ENCODE data around the gene SDK1.

Gene SDK1

GRCh38 chr7:3880228-3880987 is 579.4 kb downstream of the SDK1 start:
- DNase-seq (ENCODE audit: low read depth): no peak

GRCh38 chr7:3882782-3883181 is 581.7 kb downstream of the SDK1 start:
- no peak for DNase-seq (ENCODE audit: low read depth)

- DNase-seq (ENCODE audit: low read depth): no peak
Measured at GRCh38 chr7:3884543-3884942, 583.5 kb downstream of the SDK1 start.

GRCh38 chr7:3887096-3887690 is 586.1 kb downstream of the SDK1 start:
- no peak for DNase-seq (ENCODE audit: low read depth)

- no peak for DNase-seq (ENCODE audit: low read depth)
Measured at GRCh38 chr7:3888096-3888495, 587.0 kb downstream of the SDK1 start.

- DNase-seq (ENCODE audit: low read depth): no peak
Measured at GRCh38 chr7:3892157-3892556, 591.1 kb downstream of the SDK1 start.

- DNase-seq (ENCODE audit: low read depth): no peak
Measured at GRCh38 chr7:3892686-3893085, 591.6 kb downstream of the SDK1 start.

- DNase-seq (ENCODE audit: low read depth): no peak
Measured at GRCh38 chr7:3893151-3893788, 592.2 kb downstream of the SDK1 start.

- no peak for DNase-seq (ENCODE audit: low read depth)
Measured at GRCh38 chr7:3893789-3894153, 592.7 kb downstream of the SDK1 start.

GRCh38 chr7:3895341-3896116 is 594.5 kb downstream of the SDK1 start:
- DNase-seq (ENCODE audit: low read depth): no peak

GRCh38 chr7:3896169-3896765 is 595.2 kb downstream of the SDK1 start:
- no peak for DNase-seq (ENCODE audit: low read depth)

GRCh38 chr7:3897430-3898372 is 596.6 kb downstream of the SDK1 start:
- no peak for DNase-seq (ENCODE audit: low read depth)

GRCh38 chr7:3899559-3899991 is 598.5 kb downstream of the SDK1 start:
- no peak for DNase-seq (ENCODE audit: low read depth)

GRCh38 chr7:3908153-3908552 is 607.1 kb downstream of the SDK1 start:
- DNase-seq (ENCODE audit: low read depth): no peak

GRCh38 chr7:3909128-3909527 is 608.1 kb downstream of the SDK1 start:
- no peak for DNase-seq (ENCODE audit: low read depth)

GRCh38 chr7:3910054-3910453 is 609.0 kb downstream of the SDK1 start:
- DNase-seq (ENCODE audit: low read depth): no peak

GRCh38 chr7:3911685-3912084 is 610.6 kb downstream of the SDK1 start:
- DNase-seq (ENCODE audit: low read depth): no peak

GRCh38 chr7:3912291-3912690 is 611.2 kb downstream of the SDK1 start:
- no peak for DNase-seq (ENCODE audit: low read depth)

GRCh38 chr7:3914051-3914775 is 613.2 kb downstream of the SDK1 start:
- no peak for DNase-seq (ENCODE audit: low read depth)

- no peak for DNase-seq (ENCODE audit: low read depth)
Measured at GRCh38 chr7:3915337-3915878, 614.4 kb downstream of the SDK1 start.

Data from HS-5 (cell line).